ENCODE measurements around the gene DGKK.
"Not testable (repeated sequence)": the region's sequence is repeated elsewhere in the genome, so short reads cannot be mapped to it uniquely, and the experiment has no call there.

Gene DGKK

DNA sequence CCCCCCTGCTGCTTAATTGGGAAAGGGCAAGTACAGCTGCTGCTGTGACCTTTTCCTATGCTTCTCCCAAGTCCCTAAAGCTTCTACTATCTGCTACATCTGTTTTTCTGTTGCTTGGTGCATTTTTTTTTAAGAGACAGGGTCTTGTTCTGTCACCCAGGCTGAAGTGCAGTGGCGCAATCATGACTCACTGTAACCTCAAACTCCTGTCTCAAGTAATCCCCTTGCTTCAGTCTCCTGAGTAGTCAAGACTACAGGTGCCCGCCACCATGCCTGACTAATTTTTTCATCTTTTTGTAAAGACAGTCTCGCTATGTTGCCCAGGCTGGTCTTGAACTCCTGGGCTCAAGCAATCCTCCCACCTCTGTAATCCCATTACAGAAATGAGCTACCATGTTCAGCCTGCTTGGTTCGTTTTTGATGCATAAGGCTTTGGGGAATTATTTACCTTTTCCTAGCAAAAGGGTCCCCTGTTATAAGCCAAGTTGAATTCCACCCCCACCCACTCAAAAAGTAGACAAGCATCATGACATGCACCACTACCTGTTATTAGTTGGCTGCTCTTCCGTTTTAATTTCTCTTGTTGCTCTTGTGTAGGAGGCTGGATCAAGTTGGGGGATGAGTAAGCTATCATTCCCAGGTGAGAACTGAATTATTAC, 39.6 kb downstream of the DGKK start:
- no peak for DNase-seq

- DNase-seq = no peak
Measured at GRCh38 chrX:50428174-50428573, 42.5 kb downstream of the DGKK start.

GRCh38 chrX:50407976-50408375, 62.6 kb downstream of the DGKK start:
- no peak for DNase-seq

GRCh38 chrX:50403903-50404302, 66.7 kb downstream of the DGKK start:
- DNase-seq = no peak

DNA sequence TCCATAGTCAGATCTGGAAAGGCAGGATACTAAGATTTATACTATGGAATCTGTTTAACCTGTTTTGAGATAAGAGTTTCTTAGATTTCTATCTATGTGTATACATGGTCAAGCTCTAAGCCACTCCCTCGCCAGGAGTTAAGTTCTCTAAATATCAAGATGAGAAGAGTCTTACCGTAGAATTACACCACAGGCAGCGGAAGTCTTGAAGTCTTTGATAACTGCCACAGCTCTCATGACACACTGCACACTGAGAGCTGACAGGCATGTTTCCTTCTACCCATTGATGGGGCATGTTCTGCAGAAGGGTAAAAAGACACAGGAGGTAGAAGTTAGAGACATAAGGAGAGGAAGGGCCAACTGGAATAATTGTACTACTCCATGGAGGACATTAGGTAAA, 67.7 kb downstream of the DGKK start:
- no peak for DNase-seq

DNA sequence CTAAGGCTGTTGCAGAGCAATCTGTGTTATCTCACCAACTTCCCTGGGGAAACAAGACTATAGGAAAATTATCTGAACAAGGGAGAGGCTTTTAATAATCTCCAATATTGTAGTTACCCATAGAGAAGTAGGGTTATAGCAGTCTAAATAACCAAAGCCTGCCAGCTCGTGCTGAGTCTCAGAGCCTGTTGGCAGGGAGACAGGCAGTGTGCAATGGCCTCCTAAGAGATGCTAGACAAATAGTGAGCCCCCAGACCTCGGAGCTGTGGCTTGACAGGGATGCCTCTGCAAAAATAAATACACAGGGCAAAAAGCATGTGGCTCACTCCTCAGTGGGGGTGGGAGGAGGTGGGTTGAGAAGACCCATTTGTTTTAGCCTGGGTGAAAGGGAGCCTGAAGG, 76.7 kb downstream of the DGKK start:
- DNase-seq = no peak

GRCh38 chrX:50386520-50386919, 84.1 kb downstream of the DGKK start:
- no peak for DNase-seq

DNA sequence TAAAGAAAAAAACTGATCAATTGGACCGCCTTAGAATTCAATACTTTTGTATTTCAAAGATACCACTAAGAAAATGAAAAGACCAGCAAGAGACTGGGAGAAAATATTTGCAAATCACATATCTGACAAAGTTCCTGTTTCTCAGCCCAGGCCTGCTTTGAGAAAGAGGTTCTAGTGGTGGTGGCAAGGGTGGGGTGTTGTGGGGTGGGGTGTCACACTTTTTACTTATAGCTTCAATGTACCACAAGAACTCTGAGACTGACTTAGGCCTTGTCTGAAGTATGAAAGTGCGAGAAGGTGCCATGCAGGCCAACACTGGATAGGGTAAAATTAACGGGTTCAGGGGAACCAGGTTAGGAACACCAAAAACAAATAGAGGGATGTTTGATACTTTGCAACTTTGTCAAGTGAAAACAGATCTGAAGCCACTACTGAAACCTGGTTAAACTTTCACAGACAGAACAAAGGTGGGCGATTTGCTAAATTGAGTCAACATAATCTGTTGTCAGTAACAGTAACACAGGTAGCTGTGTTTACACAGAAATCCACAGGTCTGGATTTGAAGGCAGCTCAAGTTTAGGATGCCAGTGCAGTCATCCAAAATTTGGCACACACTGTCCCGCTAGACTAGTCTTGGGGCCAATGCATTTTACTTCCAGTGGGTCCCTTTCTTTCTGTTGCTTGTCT, 88.8 kb downstream of the DGKK start:
- DNase-seq = no peak

- no peak for DNase-seq
Measured at GRCh38 chrX:50375481-50376267, 95.0 kb downstream of the DGKK start.

- no peak for DNase-seq
Measured at GRCh38 chrX:50372966-50373365, 97.7 kb downstream of the DGKK start.

DNA sequence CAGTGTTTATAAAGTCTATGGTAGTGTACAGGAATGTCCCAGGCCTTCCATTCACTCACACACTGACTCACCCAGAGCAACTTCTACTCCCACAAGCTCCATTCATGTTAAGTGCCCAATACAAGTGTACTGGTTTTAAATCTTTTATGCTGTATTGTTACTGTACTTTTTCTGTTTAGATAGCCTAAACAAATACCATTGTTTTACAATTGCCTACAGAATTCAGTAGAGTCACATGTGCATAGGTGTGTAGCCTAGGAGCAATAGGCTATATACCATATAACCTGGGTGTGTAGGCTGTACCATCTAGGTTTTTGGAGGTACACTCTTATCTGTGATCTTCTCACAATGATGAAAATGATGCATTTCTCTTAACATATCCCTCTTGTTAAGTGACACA, 126.7 kb downstream of the DGKK start:
- DNase-seq = no peak

- DNase-seq = no peak
Measured at GRCh38 chrX:50333308-50333707, 137.3 kb downstream of the DGKK start.

GRCh38 chrX:50332668-50333067, 138.0 kb downstream of the DGKK start:
- DNase-seq = not testable (repeated sequence)

DNA sequence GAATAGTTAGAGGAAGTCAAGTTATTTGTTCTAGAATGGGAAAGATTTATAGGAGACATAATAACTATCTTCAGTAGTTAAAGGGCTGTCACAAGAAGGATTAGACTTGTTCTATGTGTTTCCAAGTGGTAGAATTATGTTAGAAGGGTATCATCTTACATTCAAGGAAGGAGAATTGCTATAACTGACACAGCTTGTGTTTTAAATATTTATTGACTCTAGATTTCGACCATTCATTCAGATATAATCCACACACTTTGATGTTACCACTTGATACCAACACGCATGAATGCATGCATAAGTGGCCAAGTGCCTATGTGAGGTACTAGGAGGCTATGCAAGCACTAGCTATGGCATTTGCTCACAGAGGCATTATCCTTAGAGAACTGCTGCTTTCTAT, 143.4 kb downstream of the DGKK start:
- DNase-seq = no peak
